Caco-2 (cell line): ENCODE measurements around the gene THADA. TPM values are rescaled to one million over a fixed set of nuclear protein-coding genes. Genes with fewer than 3 reads are reported as not detected.
"Not testable (repeated sequence)": the region's sequence is repeated elsewhere in the genome, so short reads cannot be mapped to it uniquely, and the experiment has no call there.

Experiments
- BruUV-seq: library from RNA; stranded (reverse); fragments of 400-500 nt; replicated peaks from 2 replicates; lab custom pipeline; 2021; lab: Mats Ljungman, UMichigan
- CTCF ChIA-PET: fragments of 300-600 bp; sonication (Branson Sonifier 250); formaldehyde crosslinking; loops from one replicate; lab custom pipeline; 2022; ENCODE audit warnings: antibody characterized with exemption; lab: Charles Lee
- POLR2A ChIA-PET: fragments of 300-600 bp; sonication (Branson Sonifier 250); formaldehyde crosslinking; loops from one replicate; lab custom pipeline; 2022; ENCODE audit warnings: antibody characterized with exemption; lab: Charles Lee
- DNase-seq, 2 experiments: peaks; one replicate each; pipeline versions ENCODE4 v3.0.0 to v3.0.0-alpha.2; 2020 to 2022
- H3K27me3 ChIP-seq: replicated peaks from 2 replicates; pipeline ENCODE4 v1.6.0; 2011; ENCODE audit warnings: low read length; ENCODE audit not compliant: control insufficient read depth, insufficient read depth
- H3K36me3 ChIP-seq: 2 replicates; pipeline ENCODE4 v1.5.1; 2011; ENCODE audit warnings: low read length; ENCODE audit not compliant: control insufficient read depth, insufficient read depth
- H3K4me1 ChIP-seq: fragments of 250-450 bp; sonication (Bioruptor Pico); 2 replicates; pipeline ENCODE4 v1.5.1; 2020; ENCODE audit warnings: mild to moderate bottlenecking
- H3K4me3 ChIP-seq: 2 replicates; pipeline ENCODE4 v1.5.1; 2011; ENCODE audit warnings: low read depth, mild to moderate bottlenecking, control low read depth, low read length
- H3K9me3 ChIP-seq: fragments of 250-450 bp; sonication (Bioruptor Pico); 2 replicates; pipeline ENCODE4 v1.5.1; 2020; ENCODE audit warnings: mild to moderate bottlenecking, moderate library complexity
- H3K27ac Mint-ChIP-seq: one replicate; pipeline ENCODE4 v1.8.0; 2022; ENCODE audit warnings: mixed read lengths; ENCODE audit not compliant: unreplicated experiment
- H3K27me3 Mint-ChIP-seq: one replicate; pipeline ENCODE4 v1.8.0; 2022; ENCODE audit warnings: mixed read lengths; ENCODE audit not compliant: insufficient read depth, unreplicated experiment
- H3K36me3 Mint-ChIP-seq: one replicate; pipeline ENCODE4 v1.8.0; 2022; ENCODE audit warnings: mild to moderate bottlenecking, mixed read lengths; ENCODE audit not compliant: insufficient read depth, unreplicated experiment
- H3K4me1 Mint-ChIP-seq: one replicate; pipeline ENCODE4 v1.8.0; 2022; ENCODE audit warnings: low read depth, mixed read lengths; ENCODE audit not compliant: unreplicated experiment
- H3K4me3 Mint-ChIP-seq: one replicate; pipeline ENCODE4 v1.8.0; 2022; ENCODE audit warnings: mild to moderate bottlenecking, moderate library complexity, mixed read lengths; ENCODE audit not compliant: unreplicated experiment
- H3K9me3 Mint-ChIP-seq: one replicate; pipeline ENCODE4 v1.8.0; 2022; ENCODE audit warnings: mixed read lengths; ENCODE audit not compliant: unreplicated experiment
- intact Hi-C: fragments of 100-400 bp; cut with micrococcal nuclease; formaldehyde crosslinking; loops from one replicate; pipeline ENCODE4 v1.10.0; 2022; ENCODE audit not compliant: unreplicated experiment
- total RNA-seq: library from RNA; stranded (reverse); gene quantifications from 2 replicates; pipeline ENCODE4 v1.2.3, GENCODE V29; 2022
- TF ChIP-seq, protein P1 (sequence below), 2 experiments: fragments of 200-600 bp in 1 of 2; IDR thresholded peaks; 1 replicate in 1 of 2; 2 replicates in 1 of 2; pipeline versions ENCODE4 v1.5.1 to v1.8.0; 2011 to 2022; ENCODE audit warnings: antibody characterized with exemption in 1 of 2, control low read depth in 1 of 2, inconsistent platforms in 1 of 2, low read depth in 1 of 2, low read length in 1 of 2, mild to moderate bottlenecking in 1 of 2, moderate library complexity in 1 of 2; ENCODE audit not compliant: insufficient read depth in 1 of 2, severe bottlenecking in 1 of 2, unreplicated experiment in 1 of 2

Gene THADA
- total RNA-seq, 1 experiment from 2014 or later: 33.8 TPM

DNA sequence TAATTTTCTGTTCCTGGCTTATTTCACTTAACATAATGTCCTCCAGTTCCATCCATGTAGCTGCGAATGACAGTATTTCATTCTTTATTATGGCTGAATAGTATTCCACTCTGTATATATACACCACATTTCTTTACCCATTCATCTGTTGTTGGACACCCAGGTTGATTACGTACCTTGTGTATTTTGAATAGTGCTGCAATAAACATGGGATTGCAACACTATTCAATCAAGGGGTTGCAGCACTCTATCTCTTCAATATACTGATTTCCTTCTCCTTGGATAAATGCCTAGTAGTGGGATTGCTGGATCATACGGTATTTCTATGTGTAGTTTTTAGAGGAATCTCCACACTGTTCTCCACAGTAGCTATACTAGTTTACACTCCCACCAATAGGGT lies 61.3 kb downstream of the THADA start:
- intact Hi-C loops: no loop called here
- BruUV-seq: no TSS peak
- Histone ChIP-seq H3K27me3 (no peaks in the 10 kb centered on the region), H3K4me3 (no peak overlapping the region), H3K4me1 (no peaks in the 10 kb centered on the region), H3K9me3 (no peaks in the 10 kb centered on the region), H3K36me3 (no peaks in the 10 kb centered on the region)
- H3K36me3 Mint-ChIP-seq: peaks cover 7% of the 10 kb centered on the region
- ChIA-PET CTCF (no interaction called here), POLR2A (no interaction called here)
- H3K27me3 Mint-ChIP-seq: no peaks in the 10 kb centered on the region
- no peaks in the 10 kb centered on the region for H3K4me1 Mint-ChIP-seq
- no peak overlapping the region for H3K4me3 Mint-ChIP-seq
- TF ChIP-seq, protein P1, sequence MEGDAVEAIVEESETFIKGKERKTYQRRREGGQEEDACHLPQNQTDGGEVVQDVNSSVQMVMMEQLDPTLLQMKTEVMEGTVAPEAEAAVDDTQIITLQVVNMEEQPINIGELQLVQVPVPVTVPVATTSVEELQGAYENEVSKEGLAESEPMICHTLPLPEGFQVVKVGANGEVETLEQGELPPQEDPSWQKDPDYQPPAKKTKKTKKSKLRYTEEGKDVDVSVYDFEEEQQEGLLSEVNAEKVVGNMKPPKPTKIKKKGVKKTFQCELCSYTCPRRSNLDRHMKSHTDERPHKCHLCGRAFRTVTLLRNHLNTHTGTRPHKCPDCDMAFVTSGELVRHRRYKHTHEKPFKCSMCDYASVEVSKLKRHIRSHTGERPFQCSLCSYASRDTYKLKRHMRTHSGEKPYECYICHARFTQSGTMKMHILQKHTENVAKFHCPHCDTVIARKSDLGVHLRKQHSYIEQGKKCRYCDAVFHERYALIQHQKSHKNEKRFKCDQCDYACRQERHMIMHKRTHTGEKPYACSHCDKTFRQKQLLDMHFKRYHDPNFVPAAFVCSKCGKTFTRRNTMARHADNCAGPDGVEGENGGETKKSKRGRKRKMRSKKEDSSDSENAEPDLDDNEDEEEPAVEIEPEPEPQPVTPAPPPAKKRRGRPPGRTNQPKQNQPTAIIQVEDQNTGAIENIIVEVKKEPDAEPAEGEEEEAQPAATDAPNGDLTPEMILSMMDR (IDR thresholded peaks at IDR 0.05; ENCODE audit: insufficient read depth in 1 of 2, low read depth in 1 of 2, low read length in 1 of 2, severe bottlenecking in 1 of 2, unreplicated experiment in 1 of 2): no peak
- DNase-seq: no peak
- no peaks in the 10 kb centered on the region for H3K9me3 Mint-ChIP-seq
- H3K27ac Mint-ChIP-seq: no peak overlapping the region

DNA sequence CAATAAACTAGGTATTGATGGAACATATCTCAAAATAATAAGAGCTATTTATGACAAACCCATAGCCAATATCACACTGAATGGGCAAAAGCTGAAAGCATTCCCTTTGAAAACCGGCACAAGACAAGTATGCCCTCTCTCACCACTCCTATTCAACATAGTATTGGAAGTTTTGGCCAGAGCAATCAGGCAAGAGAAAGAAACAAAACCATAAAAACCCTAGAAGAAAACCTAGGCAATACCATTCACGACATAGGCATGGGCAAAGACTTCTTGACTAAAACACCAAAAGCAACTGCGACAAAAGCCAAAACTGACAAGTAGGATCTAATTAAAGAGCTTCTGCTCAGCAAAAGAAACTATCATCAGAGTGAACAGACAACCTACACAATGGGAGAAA lies 63.3 kb downstream of the THADA start:
- H3K4me3 ChIP-seq, H3K9me3 ChIP-seq, BruUV-seq, H3K27ac Mint-ChIP-seq, DNase-seq, H3K27me3 ChIP-seq, H3K36me3 ChIP-seq, H3K4me3 Mint-ChIP-seq, intact Hi-C loops, H3K4me1 ChIP-seq, H3K4me1 Mint-ChIP-seq, H3K36me3 Mint-ChIP-seq, H3K27me3 Mint-ChIP-seq, POLR2A ChIA-PET, H3K9me3 Mint-ChIP-seq: not testable (repeated sequence)
- CTCF ChIA-PET: interaction anchor here (0.7 kb wide), 2 partner anchors 12 to 430 kb away, joined by 3 to 4 read pairs; no protein-coding TSS in a partner anchor

DNA sequence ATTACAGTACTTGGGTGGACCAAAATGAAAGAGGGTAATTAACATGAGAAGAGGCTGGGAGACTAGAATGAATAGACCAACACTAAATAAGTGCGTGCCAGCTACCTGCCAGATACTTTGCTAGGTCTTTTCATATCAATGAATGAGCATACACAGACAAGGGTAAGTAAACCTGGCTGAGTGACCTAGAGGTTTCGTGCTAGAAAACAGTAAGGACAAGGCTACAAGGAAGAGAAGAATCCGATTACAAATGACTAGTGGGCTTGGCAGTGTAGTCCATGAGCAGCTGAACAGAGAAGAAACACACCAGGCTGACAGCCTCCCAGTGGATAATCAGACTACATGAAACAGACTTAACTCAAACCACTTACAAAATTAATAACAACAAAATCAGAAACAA lies 64.6 kb downstream of the THADA start:
- Histone ChIP-seq H3K36me3 (no peaks in the 10 kb centered on the region), H3K27me3 (no peaks in the 10 kb centered on the region), H3K4me1 (no peaks in the 10 kb centered on the region), H3K4me3 (no peak overlapping the region), H3K9me3 (no peaks in the 10 kb centered on the region)
- no TSS peak for BruUV-seq
- no peaks in the 10 kb centered on the region for H3K27me3 Mint-ChIP-seq
- no peak overlapping the region for H3K4me3 Mint-ChIP-seq
- no peak for DNase-seq
- H3K36me3 Mint-ChIP-seq: peaks cover 11% of the 10 kb centered on the region
- H3K27ac Mint-ChIP-seq: no peak overlapping the region
- H3K9me3 Mint-ChIP-seq: peaks cover 6% of the 10 kb centered on the region
- POLR2A ChIA-PET: no interaction called here
- no peaks in the 10 kb centered on the region for H3K4me1 Mint-ChIP-seq
- TF ChIP-seq, protein P1 (IDR thresholded peaks at IDR 0.05; ENCODE audit: insufficient read depth in 1 of 2, low read depth in 1 of 2, low read length in 1 of 2, severe bottlenecking in 1 of 2, unreplicated experiment in 1 of 2): no peak
- intact Hi-C loops: no loop called here
- CTCF ChIA-PET: no interaction called here

DNA sequence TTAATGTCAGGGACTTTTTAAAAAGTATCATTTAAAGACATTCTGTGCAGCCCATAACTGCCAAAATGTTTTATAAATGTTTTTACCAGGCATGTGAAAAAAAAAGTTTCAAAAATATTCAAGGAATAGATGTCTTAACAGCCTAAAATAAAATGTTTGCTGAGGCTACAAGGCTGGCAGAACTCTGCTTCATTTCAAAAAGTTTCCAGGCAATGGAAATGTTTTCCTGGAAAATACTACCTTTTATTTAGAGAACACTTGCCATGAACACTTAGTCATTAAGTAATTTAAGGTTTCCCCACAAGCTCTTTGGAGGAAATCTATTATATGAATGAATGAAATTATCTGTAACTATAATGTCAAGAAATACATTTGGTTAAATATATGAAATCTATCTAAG lies 68.8 kb downstream of the THADA start:
- BruUV-seq: no TSS peak
- Histone ChIP-seq H3K4me3 (no peak overlapping the region), H3K36me3 (no peaks in the 10 kb centered on the region), H3K9me3 (no peaks in the 10 kb centered on the region), H3K4me1 (no peaks in the 10 kb centered on the region), H3K27me3 (no peaks in the 10 kb centered on the region)
- POLR2A ChIA-PET: no interaction called here
- TF ChIP-seq, protein P1 (IDR thresholded peaks at IDR 0.05; ENCODE audit: insufficient read depth in 1 of 2, low read depth in 1 of 2, low read length in 1 of 2, severe bottlenecking in 1 of 2, unreplicated experiment in 1 of 2): no peak
- no peak overlapping the region for H3K4me3 Mint-ChIP-seq
- intact Hi-C loops: no loop called here
- no peak for DNase-seq
- no peaks in the 10 kb centered on the region for H3K4me1 Mint-ChIP-seq
- H3K27me3 Mint-ChIP-seq: no peaks in the 10 kb centered on the region
- peaks cover 27% of the 10 kb centered on the region for H3K9me3 Mint-ChIP-seq
- H3K27ac Mint-ChIP-seq: no peak overlapping the region
- CTCF ChIA-PET: no interaction called here
- H3K36me3 Mint-ChIP-seq: peaks cover 6% of the 10 kb centered on the region
